ENCODE measurements around the gene GALC. TPM values are rescaled to one million over a fixed set of nuclear protein-coding genes. Genes with fewer than 3 reads are reported as not detected.

Gene GALC
- total RNA-seq (14.2 and 15.0 TPM in 2 replicates), polyA plus RNA-seq (11.3 and 12.4 TPM in 2 replicates), polyA minus RNA-seq (15.1 and 19.1 TPM in 2 replicates), Bru-seq, nascent RNA (percentile 51 among the genes with signal in this experiment), BruChase-seq, experiment 1, labeled RNA remaining after a 6-hour chase (percentile 50 among the genes with signal in this experiment), BruChase-seq, experiment 2, labeled RNA remaining after a 2-hour chase (percentile 47 among the genes with signal in this experiment)
- 7.5 and 9.2 TPM in 2 replicates for polyA plus RNA-seq (2011; cell fraction: cytosol; rRNA removed)
- polyA plus RNA-seq (2011; cell fraction: nucleus; rRNA removed) = 8.6 and 10.6 TPM in 2 replicates
- 16.3 and 17.6 TPM in 2 replicates for polyA plus RNA-seq (2012)
- not detected for polyA minus RNA-seq (2011; cell fraction: cytosol; rRNA and poly(A)+ RNA removed)
- polyA minus RNA-seq (2011; cell fraction: nucleus; rRNA and poly(A)+ RNA removed) = 8.3 and 13.9 TPM in 2 replicates
- long read RNA-seq, transcript GALC-201 (17 exons, 3,883 nt) = major isoform, 28 of 35 reads
- long read RNA-seq, partial matches to known transcripts = 3 of 35 reads
- long read RNA-seq, other reads (novel, unspliced or antisense) = 4 of 35 reads

DNA sequence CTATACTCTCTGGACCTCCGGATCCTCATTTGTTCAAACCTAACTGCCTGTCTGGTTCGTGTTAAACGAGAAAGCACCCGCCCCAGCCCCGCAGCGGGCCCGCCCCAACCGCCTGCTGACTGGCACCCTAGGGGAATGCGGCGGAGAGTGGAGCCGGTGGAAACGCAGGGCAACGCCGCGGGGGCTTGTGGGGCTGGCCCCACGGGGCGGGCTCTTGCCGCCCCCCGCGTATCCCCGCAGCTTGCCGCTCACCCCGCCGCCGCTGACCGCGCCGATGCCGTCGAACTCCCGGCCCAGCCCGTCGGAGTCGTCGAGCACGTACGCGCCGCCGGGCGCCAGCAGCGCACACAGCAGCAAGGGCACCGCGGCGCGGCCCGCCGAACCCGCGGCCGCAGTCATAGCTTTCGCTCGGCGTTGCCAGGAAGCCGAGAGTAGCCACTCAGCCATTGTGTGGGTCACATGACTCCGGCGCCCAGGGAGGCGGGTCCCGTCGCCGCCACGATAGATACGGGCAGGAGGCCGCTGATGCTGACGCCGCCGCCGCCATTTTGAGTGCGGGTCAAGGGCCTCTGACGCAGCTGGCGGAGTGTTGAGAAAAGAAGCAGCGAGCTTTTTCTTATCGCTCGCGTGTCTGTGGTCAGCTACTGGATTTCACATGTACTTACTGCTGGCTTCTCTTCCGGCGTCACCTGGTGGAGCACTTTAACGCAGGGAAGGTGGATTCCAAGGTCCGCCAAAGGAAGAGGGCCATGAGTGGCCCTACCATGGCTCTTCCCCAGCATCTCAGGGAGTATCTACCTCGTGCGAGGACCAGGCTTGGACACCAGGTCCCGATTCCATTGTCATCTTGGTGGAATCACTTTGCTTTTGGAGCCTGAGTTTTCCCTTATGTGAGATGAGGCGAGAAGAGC, at the start of gene GALC:
Gene GALC (minus strand): TSS at position 465 of the 911 bp plus-strand sequence. CDS start 18 bp downstream, at position 447.
- peak within 1 kb of the TSS; percentile 58 for H3K27ac ChIP-seq (ENCODE audit: insufficient read depth, low read depth, low read length)
- BruUV-seq (replicated peaks) = TSS peak; percentile 94
- no peaks in the 10 kb centered on the region for H3K36me3 ChIP-seq (ENCODE audit: control insufficient read depth in 2 of 2, extremely low read depth in 1 of 2, insufficient read depth in 2 of 2, low read length in 2 of 2)
- intact Hi-C loops (cut with micrococcal nuclease) = loop anchor here (1.0 to 5.0 kb wide), 3 partner anchors 394 to 831 kb away; partner anchors contain the start of genes SPATA7, TTC8 and ZC3H14
- peak within 1 kb of the TSS; percentile 98 for H2AFZ ChIP-seq (ENCODE audit: low read depth, low read length)
- H3K4me3 ChIP-seq (replicated peaks in 1 of 3; ENCODE audit: insufficient read depth in 1 of 3, low read depth in 1 of 3, low read length in 3 of 3) = peak within 1 kb of the TSS; percentile 73 to 82 (median 74)
- no peaks in the 10 kb centered on the region for H3K9me1 ChIP-seq (replicated peaks; ENCODE audit: control insufficient read depth, extremely low read depth, insufficient read depth, low read length)
- ChIA-PET CTCF (interaction anchor here (0.8 to 1.7 kb wide), 4 partner anchors 22 to 176 kb away, joined by 3 to 10 read pairs (median 8); no protein-coding TSS in a partner anchor), POLR2A (no interaction called here)
- H4K20me1 ChIP-seq (replicated peaks; ENCODE audit: control insufficient read depth, extremely low read depth, insufficient read depth, low read length) = no peaks in the 10 kb centered on the region
- peak within 1 kb of the TSS; percentile 85 for H3K4me2 ChIP-seq (ENCODE audit: insufficient read depth, low read length)
- peak; percentile 76 for TF ChIP-seq POLR2A (IDR thresholded peaks at IDR 0.05; ENCODE audit: low read depth, low read length)
- no peak for TF ChIP-seq FOS (IDR thresholded peaks at IDR 0.05; ENCODE audit: borderline replicate concordance, insufficient read depth, low read length)
- TF ChIP-seq, protein P1, sequence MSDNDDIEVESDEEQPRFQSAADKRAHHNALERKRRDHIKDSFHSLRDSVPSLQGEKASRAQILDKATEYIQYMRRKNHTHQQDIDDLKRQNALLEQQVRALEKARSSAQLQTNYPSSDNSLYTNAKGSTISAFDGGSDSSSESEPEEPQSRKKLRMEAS (IDR thresholded peaks at IDR 0.05; ENCODE audit: insufficient read depth, insufficient read length) = peak; percentile 47
- TF ChIP-seq GATA2 (IDR thresholded peaks at IDR 0.05; ENCODE audit: insufficient read depth, insufficient read length, low read depth, low read length) = no peak
- TF ChIP-seq MYC (IDR thresholded peaks at IDR 0.05; ENCODE audit: low read depth, low read length) = no peak
- no peak for TF ChIP-seq CTCF (IDR thresholded peaks at IDR 0.05; ENCODE audit: extremely low read depth in 1 of 2, insufficient read depth in 1 of 2, low read depth in 1 of 2, low read length in 2 of 2)
- TF ChIP-seq POLR2AphosphoS5 (IDR thresholded peaks at IDR 0.05; ENCODE audit: insufficient read depth, low read depth, low read length) = peak; percentile 72
- no peak for TF ChIP-seq EZH2 (IDR thresholded peaks at IDR 0.05; ENCODE audit: borderline replicate concordance, low read depth, low read length, severe bottlenecking)
- no peak for TF ChIP-seq JUN (IDR thresholded peaks at IDR 0.05; ENCODE audit: borderline replicate concordance, insufficient read depth, insufficient read length, low read depth)
- H3K9ac ChIP-seq (replicated peaks; ENCODE audit: extremely low read depth, insufficient read depth, low read length) = peak within 1 kb of the TSS; percentile 46
- FAIRE-seq (peak; percentile 86), DNase-seq (ENCODE audit: low read depth, low spot score) (peak; percentile 94)
- H3K79me2 ChIP-seq (ENCODE audit: control insufficient read depth, insufficient read depth, low read length) = no peaks in the 10 kb centered on the region
- no peaks in the 10 kb centered on the region for H3K27me3 ChIP-seq (ENCODE audit: control insufficient read depth in 2 of 2, insufficient read depth in 2 of 2, low read length in 2 of 2)
- dilution Hi-C loops (cut with MboI; ENCODE audit: extremely low pct_ligation_motif_present, low sequenced_read_pairs) = no loop called here
- peaks cover 12% of the 10 kb centered on the region for H3K4me1 ChIP-seq (ENCODE audit: control insufficient read depth, extremely low read depth, insufficient read depth, low read length)
- H3K9me3 ChIP-seq (replicated peaks; ENCODE audit: control insufficient read depth, insufficient read depth, low read length) = no peaks in the 10 kb centered on the region

Data from endothelial cell of umbilical vein (primary cell).